Measurements from ENCODE around the gene TMBIM1.

DNA sequence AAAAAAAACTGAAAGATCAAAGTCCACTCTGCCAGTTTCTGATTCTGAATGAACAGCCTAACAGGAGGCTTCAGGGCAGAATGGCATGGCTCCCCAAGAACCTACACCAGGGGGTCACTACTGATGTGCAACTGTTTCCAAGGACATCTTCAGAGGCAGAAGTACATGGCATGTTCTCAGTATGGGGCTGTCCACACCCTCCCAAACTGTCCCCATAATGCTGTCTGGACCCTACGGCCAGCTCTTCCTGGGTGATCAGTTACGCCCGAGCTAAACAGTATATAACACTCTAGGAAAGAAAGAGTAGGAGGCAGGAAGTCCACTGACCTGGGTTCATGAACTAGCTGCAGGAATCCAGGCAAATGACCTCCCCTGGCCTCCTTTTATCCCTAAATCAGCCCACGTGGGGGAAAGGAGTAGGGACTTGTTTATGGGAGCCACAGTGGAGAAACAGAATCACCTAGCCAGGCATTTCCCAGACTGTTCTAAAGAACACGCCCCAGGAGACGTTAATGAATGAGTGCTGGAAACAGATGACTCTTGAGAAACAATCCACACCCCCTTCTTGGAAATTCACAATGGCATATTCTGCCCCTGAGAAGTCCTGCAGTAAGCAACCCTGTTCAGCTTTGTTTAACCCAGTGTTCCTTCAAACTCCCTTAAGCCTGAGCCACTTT is 2.5 kb downstream of the TMBIM1 start:
- TF ChIP-seq EZH2 (IDR thresholded peaks at IDR 0.05; ENCODE audit: borderline replicate concordance, low read length), result no peak
- TF ChIP-seq, protein P1, sequence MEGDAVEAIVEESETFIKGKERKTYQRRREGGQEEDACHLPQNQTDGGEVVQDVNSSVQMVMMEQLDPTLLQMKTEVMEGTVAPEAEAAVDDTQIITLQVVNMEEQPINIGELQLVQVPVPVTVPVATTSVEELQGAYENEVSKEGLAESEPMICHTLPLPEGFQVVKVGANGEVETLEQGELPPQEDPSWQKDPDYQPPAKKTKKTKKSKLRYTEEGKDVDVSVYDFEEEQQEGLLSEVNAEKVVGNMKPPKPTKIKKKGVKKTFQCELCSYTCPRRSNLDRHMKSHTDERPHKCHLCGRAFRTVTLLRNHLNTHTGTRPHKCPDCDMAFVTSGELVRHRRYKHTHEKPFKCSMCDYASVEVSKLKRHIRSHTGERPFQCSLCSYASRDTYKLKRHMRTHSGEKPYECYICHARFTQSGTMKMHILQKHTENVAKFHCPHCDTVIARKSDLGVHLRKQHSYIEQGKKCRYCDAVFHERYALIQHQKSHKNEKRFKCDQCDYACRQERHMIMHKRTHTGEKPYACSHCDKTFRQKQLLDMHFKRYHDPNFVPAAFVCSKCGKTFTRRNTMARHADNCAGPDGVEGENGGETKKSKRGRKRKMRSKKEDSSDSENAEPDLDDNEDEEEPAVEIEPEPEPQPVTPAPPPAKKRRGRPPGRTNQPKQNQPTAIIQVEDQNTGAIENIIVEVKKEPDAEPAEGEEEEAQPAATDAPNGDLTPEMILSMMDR (IDR thresholded peaks at IDR 0.05; ENCODE audit: low read length), result no peak
